ENCODE results near the gene BCL11A. TPM values are rescaled to one million over a fixed set of nuclear protein-coding genes. Genes with fewer than 3 reads are reported as not detected.

Gene BCL11A
- total RNA-seq, 6 experiments from 2014 or later = 1.1 to 3.0 (median 1.9) TPM

DNA sequence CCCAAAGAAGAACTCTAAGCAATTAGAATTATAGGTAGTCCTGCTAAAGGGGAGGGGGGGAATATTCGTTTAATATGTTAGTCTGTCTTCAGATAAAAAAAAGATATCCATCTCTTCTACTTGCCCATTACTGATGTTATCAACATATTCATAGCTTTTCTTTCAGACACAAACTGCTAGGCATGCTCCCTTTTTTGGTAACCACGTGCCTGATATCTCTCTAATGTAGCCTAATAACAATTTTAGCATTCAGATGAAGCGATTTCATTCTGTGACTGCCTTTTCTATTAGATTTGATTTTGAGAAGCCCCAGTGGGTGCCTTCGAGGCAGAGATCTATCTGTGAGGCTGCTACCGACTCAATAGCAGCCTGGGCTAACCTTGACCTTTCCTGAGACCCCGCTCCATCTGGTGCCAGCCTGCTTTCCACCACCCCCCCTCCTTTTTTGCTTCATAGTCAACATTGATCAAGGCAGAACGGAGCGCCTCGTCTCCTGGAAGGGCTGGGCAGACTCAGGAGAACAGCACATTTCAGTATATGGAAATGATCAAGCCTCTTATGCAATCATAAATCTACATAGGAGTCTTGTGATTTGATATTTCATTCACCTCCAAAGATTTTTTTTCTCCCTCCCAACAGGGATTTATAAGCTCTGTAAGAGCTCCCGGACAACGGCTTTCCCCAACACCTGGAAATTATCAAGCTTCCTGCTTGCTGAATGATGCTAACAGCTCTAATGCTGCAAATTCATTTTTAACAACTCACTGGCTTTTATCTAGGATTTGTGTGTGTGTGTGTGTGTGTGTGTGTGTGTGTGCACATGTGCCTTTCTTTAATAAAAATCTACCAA is 14.7 kb upstream of the BCL11A start:
- Mint-ChIP-seq H3K36me3 (ENCODE audit: low read depth) (no peaks in the 10 kb centered on the region), H3K4me3 (no peak overlapping the region), H3K4me1 (ENCODE audit: low read depth) (no peaks in the 10 kb centered on the region), H3K27ac (no peak overlapping the region), H3K9me3 (no peaks in the 10 kb centered on the region), H3K27me3 (ENCODE audit: insufficient read depth) (peaks cover 14% of the 10 kb centered on the region)
- TF ChIP-seq, protein P1, sequence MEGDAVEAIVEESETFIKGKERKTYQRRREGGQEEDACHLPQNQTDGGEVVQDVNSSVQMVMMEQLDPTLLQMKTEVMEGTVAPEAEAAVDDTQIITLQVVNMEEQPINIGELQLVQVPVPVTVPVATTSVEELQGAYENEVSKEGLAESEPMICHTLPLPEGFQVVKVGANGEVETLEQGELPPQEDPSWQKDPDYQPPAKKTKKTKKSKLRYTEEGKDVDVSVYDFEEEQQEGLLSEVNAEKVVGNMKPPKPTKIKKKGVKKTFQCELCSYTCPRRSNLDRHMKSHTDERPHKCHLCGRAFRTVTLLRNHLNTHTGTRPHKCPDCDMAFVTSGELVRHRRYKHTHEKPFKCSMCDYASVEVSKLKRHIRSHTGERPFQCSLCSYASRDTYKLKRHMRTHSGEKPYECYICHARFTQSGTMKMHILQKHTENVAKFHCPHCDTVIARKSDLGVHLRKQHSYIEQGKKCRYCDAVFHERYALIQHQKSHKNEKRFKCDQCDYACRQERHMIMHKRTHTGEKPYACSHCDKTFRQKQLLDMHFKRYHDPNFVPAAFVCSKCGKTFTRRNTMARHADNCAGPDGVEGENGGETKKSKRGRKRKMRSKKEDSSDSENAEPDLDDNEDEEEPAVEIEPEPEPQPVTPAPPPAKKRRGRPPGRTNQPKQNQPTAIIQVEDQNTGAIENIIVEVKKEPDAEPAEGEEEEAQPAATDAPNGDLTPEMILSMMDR (IDR thresholded peaks at IDR 0.05) = no peak
- no peak for DNase-seq

DNA sequence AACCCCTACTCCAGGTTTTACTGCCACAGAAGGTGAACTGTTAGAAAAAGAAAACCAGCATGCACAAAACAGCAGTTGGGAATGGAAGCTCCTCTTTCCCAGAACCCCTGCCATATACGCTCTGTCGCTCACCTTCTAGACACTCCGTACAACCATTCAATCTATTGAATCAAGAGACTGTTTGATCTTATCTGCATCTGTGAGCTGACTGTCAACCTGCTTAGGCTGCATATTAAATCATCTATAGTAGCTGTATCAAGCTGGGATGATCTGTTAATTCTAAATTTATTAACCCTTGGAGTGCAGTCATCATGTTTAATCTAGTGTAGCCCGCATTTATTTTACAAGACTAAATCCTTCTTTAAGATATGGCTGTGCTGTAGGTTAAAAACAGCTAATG is 13.6 kb upstream of the BCL11A start:
- DNase-seq = no peak
- H3K9me3 Mint-ChIP-seq = no peaks in the 10 kb centered on the region
- TF ChIP-seq, protein P1 (IDR thresholded peaks at IDR 0.05) = no peak
- H3K27me3 Mint-ChIP-seq (ENCODE audit: insufficient read depth) = peaks cover 14% of the 10 kb centered on the region
- H3K4me3 Mint-ChIP-seq = no peak overlapping the region
- H3K36me3 Mint-ChIP-seq (ENCODE audit: low read depth) = no peaks in the 10 kb centered on the region
- H3K27ac Mint-ChIP-seq = no peak overlapping the region
- no peaks in the 10 kb centered on the region for H3K4me1 Mint-ChIP-seq (ENCODE audit: low read depth)

DNA sequence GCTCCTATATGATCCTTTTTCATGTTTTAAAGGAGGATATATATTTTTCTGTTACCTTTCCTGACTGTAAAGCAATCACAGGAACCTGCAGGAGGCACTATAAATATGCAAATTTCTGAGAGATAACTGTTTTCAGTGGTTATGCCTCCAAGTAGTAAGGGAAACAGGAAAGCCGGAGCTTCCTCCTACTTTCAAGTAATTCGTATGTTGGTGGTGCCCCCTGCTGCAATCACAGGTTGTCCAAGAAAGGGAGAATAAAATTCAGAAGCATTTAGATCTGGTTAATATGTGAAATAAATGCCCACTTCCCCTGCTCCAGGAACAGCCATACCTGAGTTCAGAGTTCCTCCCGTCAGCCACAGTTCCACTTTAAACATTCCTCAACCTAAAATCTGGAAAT is 12.0 kb upstream of the BCL11A start:
- TF ChIP-seq, protein P1 (IDR thresholded peaks at IDR 0.05) = peak; percentile 48
- H3K27ac Mint-ChIP-seq = no peak overlapping the region

DNA sequence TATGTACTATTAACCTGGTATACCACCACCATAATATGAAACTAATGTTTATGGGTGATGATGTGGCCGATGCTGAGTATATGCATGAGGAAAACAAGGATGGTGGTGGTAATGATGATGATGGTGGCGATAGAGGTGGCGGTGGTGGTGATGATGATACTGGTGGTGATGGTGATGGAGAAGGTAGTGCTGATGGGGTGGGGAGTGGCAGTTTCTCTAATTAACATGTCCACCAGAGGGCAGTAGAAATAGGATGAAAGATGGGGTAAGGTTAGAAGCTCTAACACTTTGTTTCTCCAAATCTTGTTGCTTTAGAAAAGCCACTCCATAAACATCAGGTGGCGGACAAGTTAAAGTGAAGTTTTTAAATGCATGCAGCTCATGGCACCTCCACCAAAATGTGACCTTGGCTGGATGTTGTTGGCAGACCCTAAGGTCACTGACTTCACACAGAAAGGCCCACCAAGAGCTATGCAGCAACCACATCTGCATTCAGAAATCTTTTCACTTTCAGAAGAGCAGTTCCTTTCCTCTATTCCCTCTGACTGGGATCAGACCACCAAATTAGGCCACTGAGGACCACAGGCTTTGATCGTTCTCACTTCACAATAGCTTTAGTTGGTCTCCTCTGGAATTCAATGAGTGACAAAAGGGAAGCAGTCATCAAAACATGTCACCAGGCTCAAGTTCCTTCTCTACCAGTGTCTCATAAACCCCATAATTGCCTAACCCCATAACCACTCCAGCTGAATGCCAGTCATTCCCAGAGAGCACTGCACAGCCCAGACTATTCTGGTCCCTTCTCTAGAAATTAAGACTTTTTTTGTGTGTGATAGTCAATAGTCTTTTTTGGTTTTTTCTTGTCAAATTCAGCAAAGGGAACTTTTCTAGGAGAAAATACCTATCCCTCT is 7.5 kb upstream of the BCL11A start:
- TF ChIP-seq, protein P1 (IDR thresholded peaks at IDR 0.05) = peak; percentile 82
- no peak overlapping the region for H3K27ac Mint-ChIP-seq

More for the DNA sequence above, 12.0 kb upstream of the BCL11A start:
- Mint-ChIP-seq H3K9me3 (no peaks in the 10 kb centered on the region), H3K36me3 (ENCODE audit: low read depth) (no peaks in the 10 kb centered on the region), H3K4me1 (ENCODE audit: low read depth) (no peaks in the 10 kb centered on the region), H3K4me3 (no peak overlapping the region), H3K27me3 (ENCODE audit: insufficient read depth) (peaks cover 15% of the 10 kb centered on the region)
- DNase-seq = no peak

DNA sequence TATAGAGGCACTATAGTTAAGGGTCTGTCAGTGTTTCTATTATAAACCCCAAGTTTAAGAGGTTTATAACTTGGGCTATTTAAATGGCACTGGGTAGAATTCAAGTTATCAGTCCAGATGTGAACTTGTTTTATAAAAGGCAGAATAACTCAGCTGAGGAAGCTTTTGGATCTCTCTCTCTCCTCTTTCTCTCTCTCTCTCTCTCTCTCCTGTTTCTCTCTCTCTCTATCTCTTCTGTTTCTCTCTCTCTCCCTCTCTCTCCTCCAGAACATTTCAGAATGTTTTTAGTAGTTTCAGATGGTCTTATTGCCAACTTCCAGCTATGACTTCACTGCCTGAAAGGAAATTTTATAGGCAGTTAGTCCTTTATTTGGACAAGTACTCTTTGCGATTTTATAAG is 6.4 kb upstream of the BCL11A start:
- Mint-ChIP-seq H3K27me3 (ENCODE audit: insufficient read depth) (peaks cover 28% of the 10 kb centered on the region), H3K36me3 (ENCODE audit: low read depth) (no peaks in the 10 kb centered on the region), H3K9me3 (no peaks in the 10 kb centered on the region), H3K4me3 (no peak overlapping the region), H3K27ac (no peak overlapping the region), H3K4me1 (ENCODE audit: low read depth) (peaks cover 13% of the 10 kb centered on the region)
- TF ChIP-seq, protein P1 (IDR thresholded peaks at IDR 0.05) = no peak
- DNase-seq = no peak

More for the DNA sequence above, 7.5 kb upstream of the BCL11A start:
- H3K9me3 Mint-ChIP-seq = no peaks in the 10 kb centered on the region
- H3K4me1 Mint-ChIP-seq (ENCODE audit: low read depth) = peaks cover 8% of the 10 kb centered on the region; the same call in 1 of the 2 replicates
- peaks cover 21% of the 10 kb centered on the region for H3K27me3 Mint-ChIP-seq (ENCODE audit: insufficient read depth)
- H3K36me3 Mint-ChIP-seq (ENCODE audit: low read depth) = no peaks in the 10 kb centered on the region
- no peak overlapping the region for H3K4me3 Mint-ChIP-seq
- peak; percentile 35 for DNase-seq
